HFF-Myc (cell line): ENCODE results near the gene DNAJC5.

Experiments
- DNase-seq: peaks from one replicate; pipeline ENCODE4 v3.0.0-alpha.2; 2011; ENCODE audit warnings: low read depth; ENCODE audit errors: extremely low read depth
- H3K4me3 ChIP-seq: replicated peaks from 2 replicates; pipeline ENCODE4 v1.5.1; 2011; ENCODE audit warnings: low read depth, mild to moderate bottlenecking, control low read depth, low read length
- CTCF ChIP-seq: IDR thresholded peaks from 2 replicates; pipeline ENCODE4 v1.5.1; 2012; ENCODE audit warnings: mild to moderate bottlenecking, low read depth, low read length, control low read depth; ENCODE audit errors: missing control alignments

The DNAJC5 gene

GRCh38 chr20:63939061-63939935, 44.4 kb downstream of the DNAJC5 start:
- no peak overlapping the region for H3K4me3 ChIP-seq

GRCh38 chr20:63940071-63940471, 45.1 kb downstream of the DNAJC5 start:
- no peak overlapping the region for H3K4me3 ChIP-seq
- no peak for DNase-seq
- TF ChIP-seq CTCF, result no peak

More at GRCh38 chr20:63939061-63939935, 44.4 kb downstream of the DNAJC5 start:
- TF ChIP-seq CTCF, result no peak
- DNase-seq, result no peak

GRCh38 chr20:63940472-63941266, 45.7 kb downstream of the DNAJC5 start:
- no peak for TF ChIP-seq CTCF
- DNase-seq, result no peak
- no peak overlapping the region for H3K4me3 ChIP-seq

- no peak for DNase-seq
These were observed 46.6 kb downstream of the DNAJC5 start for GRCh38 chr20:63941282-63942081.

GRCh38 chr20:63942250-63942951, 47.5 kb downstream of the DNAJC5 start:
- no peak for TF ChIP-seq CTCF
- H3K4me3 ChIP-seq, result no peak overlapping the region
- no peak for DNase-seq

More at GRCh38 chr20:63941282-63942081, 46.6 kb downstream of the DNAJC5 start:
- TF ChIP-seq CTCF, result no peak
- no peak overlapping the region for H3K4me3 ChIP-seq
